ENCODE measurements around the gene MXD3. TPM values are rescaled to one million over a fixed set of nuclear protein-coding genes. Genes with fewer than 3 reads are reported as not detected.
A peak's percentile ranks its signal among the peaks of the same experiment; 100 is the strongest.
"Not testable (repeated sequence)": the region's sequence is repeated elsewhere in the genome, so short reads cannot be mapped to it uniquely, and the experiment has no call there.

Gene MXD3
- total RNA-seq, 1 donor from 2014 or later, result 18.4 TPM

DNA sequence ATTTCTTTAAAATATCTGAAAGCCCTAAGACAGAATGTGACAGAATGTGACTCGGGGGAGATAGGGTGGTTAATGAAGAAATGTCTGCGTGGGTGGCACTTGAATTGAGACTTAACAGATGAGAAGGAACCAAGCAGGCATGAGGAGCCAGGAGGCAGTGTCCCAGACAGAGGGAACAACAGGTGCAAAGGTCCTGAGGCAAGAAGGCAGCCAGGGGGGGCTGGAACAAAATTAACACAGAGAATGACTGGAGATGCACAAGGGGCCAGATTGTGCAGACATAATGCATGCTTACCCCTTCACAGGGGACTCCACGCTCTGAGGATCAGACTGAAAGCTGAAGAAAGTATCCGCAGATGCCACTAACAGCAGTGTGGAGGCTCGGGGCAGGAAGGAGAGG, 38.1 kb upstream of the MXD3 start:
- Mint-ChIP-seq H3K36me3 (peaks cover 7% of the 10 kb centered on the region), H3K27me3 (ENCODE audit: low read depth) (peaks cover 6% of the 10 kb centered on the region), H3K9me3 (peaks cover 4% of the 10 kb centered on the region), H3K4me3 (peak overlapping the region; percentile 100), H3K4me1 (peaks cover 27% of the 10 kb centered on the region), H3K27ac (peak overlapping the region; percentile 50)
- no peak for DNase-seq (ENCODE audit: low spot score in 2 of 2, unreplicated experiment in 2 of 2)
- TF ChIP-seq, protein P1, sequence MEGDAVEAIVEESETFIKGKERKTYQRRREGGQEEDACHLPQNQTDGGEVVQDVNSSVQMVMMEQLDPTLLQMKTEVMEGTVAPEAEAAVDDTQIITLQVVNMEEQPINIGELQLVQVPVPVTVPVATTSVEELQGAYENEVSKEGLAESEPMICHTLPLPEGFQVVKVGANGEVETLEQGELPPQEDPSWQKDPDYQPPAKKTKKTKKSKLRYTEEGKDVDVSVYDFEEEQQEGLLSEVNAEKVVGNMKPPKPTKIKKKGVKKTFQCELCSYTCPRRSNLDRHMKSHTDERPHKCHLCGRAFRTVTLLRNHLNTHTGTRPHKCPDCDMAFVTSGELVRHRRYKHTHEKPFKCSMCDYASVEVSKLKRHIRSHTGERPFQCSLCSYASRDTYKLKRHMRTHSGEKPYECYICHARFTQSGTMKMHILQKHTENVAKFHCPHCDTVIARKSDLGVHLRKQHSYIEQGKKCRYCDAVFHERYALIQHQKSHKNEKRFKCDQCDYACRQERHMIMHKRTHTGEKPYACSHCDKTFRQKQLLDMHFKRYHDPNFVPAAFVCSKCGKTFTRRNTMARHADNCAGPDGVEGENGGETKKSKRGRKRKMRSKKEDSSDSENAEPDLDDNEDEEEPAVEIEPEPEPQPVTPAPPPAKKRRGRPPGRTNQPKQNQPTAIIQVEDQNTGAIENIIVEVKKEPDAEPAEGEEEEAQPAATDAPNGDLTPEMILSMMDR (IDR thresholded peaks at IDR 0.05; ENCODE audit: unreplicated experiment), result no peak

DNA sequence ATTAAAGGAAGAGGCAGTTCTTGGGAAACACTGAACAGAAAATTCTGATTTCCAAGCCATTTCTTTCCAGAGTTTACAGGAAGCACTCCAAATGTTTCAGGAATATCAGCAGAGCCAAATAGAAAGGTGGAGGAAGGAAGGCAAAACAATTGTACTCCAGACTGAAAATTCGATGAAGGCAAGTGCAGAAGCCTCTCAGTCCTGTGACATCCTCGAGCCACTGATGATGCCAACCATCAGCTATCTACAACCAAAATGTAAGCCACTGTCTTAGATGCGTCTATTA, 37.6 kb upstream of the MXD3 start:
- H3K36me3 Mint-ChIP-seq, result peaks cover 7% of the 10 kb centered on the region
- H3K4me3 Mint-ChIP-seq, result peak overlapping the region; percentile 100
- H3K9me3 Mint-ChIP-seq, result no peaks in the 10 kb centered on the region
- peaks cover 27% of the 10 kb centered on the region for H3K4me1 Mint-ChIP-seq
- TF ChIP-seq, protein P1 (IDR thresholded peaks at IDR 0.05; ENCODE audit: unreplicated experiment), result no peak
- H3K27ac Mint-ChIP-seq, result no peak overlapping the region
- H3K27me3 Mint-ChIP-seq (ENCODE audit: low read depth), result peaks cover 2% of the 10 kb centered on the region
- DNase-seq (ENCODE audit: low spot score in 2 of 2, unreplicated experiment in 2 of 2), result no peak

DNA sequence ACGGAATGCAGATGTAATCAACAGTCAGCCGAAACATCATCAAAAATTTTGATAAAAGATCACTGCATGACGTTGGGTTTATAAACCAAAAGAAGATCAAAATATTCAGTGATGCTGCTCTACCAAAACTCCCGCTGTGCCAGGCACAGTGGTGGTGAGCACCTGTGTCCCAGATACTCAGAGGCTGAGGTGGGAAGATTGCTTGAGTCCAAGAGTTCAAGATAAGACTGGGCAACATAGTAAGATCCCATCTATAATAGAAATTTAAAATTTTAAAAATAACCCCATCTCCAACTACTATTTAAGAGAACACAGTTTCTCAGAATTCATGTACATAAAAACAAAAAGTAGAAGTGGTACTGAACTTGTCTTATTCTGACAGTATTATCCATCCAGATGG, 36.0 kb upstream of the MXD3 start:
- peaks cover 27% of the 10 kb centered on the region for H3K4me1 Mint-ChIP-seq
- TF ChIP-seq, protein P1 (IDR thresholded peaks at IDR 0.05; ENCODE audit: unreplicated experiment), result no peak
- no peaks in the 10 kb centered on the region for H3K9me3 Mint-ChIP-seq
- DNase-seq (ENCODE audit: low spot score in 2 of 2, unreplicated experiment in 2 of 2), result no peak
- H3K27ac Mint-ChIP-seq, result no peak overlapping the region
- H3K4me3 Mint-ChIP-seq, result no peak overlapping the region
- H3K27me3 Mint-ChIP-seq (ENCODE audit: low read depth), result no peaks in the 10 kb centered on the region
- H3K36me3 Mint-ChIP-seq, result peaks cover 11% of the 10 kb centered on the region

DNA sequence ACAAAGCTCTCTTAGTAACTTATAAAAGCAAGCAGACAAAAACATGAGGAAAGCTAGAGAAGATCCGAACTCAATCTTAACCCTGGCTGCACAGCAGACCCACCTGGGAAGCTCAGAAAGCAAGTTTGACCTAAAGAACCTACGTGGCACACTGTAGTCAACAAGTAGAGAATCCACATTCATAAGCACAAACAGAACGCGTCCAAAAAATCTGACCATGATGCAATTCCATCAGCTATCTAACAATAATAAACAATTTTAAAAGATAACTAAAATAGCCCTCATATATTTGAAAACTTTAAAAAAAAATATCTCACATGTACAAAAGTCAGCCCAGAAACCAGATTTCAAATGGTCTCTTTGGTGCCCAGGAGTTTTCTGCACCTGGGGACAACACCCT, 35.1 kb upstream of the MXD3 start:
- no peak overlapping the region for H3K4me3 Mint-ChIP-seq
- TF ChIP-seq, protein P1 (IDR thresholded peaks at IDR 0.05; ENCODE audit: unreplicated experiment), result no peak
- H3K4me1 Mint-ChIP-seq, result peaks cover 24% of the 10 kb centered on the region
- H3K36me3 Mint-ChIP-seq, result peaks cover 12% of the 10 kb centered on the region
- H3K27ac Mint-ChIP-seq, result no peak overlapping the region
- no peaks in the 10 kb centered on the region for H3K9me3 Mint-ChIP-seq
- H3K27me3 Mint-ChIP-seq (ENCODE audit: low read depth), result no peaks in the 10 kb centered on the region
- no peak for DNase-seq (ENCODE audit: low spot score in 2 of 2, unreplicated experiment in 2 of 2)

DNA sequence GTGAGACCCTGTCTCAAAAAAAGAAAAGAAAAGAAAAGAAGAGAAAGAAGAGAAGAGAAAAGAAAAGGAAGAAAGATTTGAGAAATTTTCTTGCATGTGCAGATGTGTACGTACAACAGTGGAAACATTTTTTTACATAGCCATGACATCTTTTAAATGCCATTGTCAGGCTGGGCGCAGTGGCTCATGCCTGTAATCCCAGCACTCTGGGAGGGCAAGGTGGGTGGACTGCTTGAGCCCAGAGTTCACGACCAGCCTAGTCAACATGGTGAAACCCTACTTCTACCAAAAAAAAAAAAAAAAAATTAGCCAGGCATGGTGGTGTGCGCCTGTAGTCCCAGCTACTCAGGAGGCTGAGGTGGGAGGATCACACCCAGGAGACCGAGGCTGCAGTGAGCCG, 33.2 kb upstream of the MXD3 start:
- no peak overlapping the region for H3K4me3 Mint-ChIP-seq
- peaks cover 12% of the 10 kb centered on the region for H3K4me1 Mint-ChIP-seq
- H3K9me3 Mint-ChIP-seq, result no peaks in the 10 kb centered on the region
- H3K27ac Mint-ChIP-seq, result no peak overlapping the region
- H3K27me3 Mint-ChIP-seq (ENCODE audit: low read depth), result no peaks in the 10 kb centered on the region
- peaks cover 21% of the 10 kb centered on the region for H3K36me3 Mint-ChIP-seq
- TF ChIP-seq, protein P1 (IDR thresholded peaks at IDR 0.05; ENCODE audit: unreplicated experiment), result no peak
- no peak for DNase-seq (ENCODE audit: low spot score in 2 of 2, unreplicated experiment in 2 of 2)

DNA sequence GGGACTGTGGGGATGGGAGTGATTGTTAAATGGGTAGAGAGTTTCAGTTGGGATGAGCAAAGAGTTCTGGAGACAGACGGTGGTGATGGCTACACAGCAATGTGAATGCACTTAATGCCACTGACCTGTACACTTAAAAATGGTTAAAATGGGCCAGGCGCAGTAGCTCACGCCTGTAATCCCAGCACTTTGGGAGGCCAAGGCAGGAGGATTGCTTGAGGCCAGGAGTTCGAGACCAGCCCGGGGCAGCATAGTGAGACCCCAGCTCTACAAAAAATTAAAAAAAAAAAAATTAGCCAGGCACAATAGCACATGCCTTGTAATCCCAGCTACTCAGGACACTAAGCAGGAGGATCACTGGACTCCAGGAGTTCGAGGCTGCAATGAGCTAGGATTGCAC, 32.1 kb upstream of the MXD3 start:
- H3K9me3 Mint-ChIP-seq, result no peaks in the 10 kb centered on the region
- H3K4me1 Mint-ChIP-seq, result peaks cover 2% of the 10 kb centered on the region
- H3K4me3 Mint-ChIP-seq, result no peak overlapping the region
- peaks cover 22% of the 10 kb centered on the region for H3K36me3 Mint-ChIP-seq
- TF ChIP-seq, protein P1 (IDR thresholded peaks at IDR 0.05; ENCODE audit: unreplicated experiment), result no peak
- DNase-seq (ENCODE audit: low spot score in 2 of 2, unreplicated experiment in 2 of 2), result no peak
- no peaks in the 10 kb centered on the region for H3K27me3 Mint-ChIP-seq (ENCODE audit: low read depth)
- H3K27ac Mint-ChIP-seq, result no peak overlapping the region

DNA sequence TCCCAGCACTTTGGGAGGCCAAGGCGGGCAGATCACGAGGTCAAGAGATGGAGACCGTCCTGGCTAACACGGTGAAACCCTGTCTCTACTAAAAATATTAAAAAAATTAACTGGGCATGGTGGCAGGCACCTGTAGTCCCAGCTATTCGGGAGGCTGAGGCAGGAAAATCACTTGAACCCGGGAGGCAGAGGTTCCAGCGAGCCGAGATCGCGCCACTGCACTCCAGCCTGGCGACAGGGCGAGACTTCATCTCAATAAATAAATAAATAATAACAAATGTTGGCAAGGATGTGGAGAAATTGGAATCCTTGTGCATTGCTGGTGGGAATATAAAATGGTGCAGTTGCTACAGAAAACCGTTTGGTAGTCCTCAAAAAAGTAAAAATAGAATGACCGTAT, 31.3 kb upstream of the MXD3 start:
- not testable (repeated sequence) for H3K27ac Mint-ChIP-seq; H3K4me3 Mint-ChIP-seq; H3K27me3 Mint-ChIP-seq (ENCODE audit: low read depth); H3K9me3 Mint-ChIP-seq; DNase-seq (ENCODE audit: low spot score in 2 of 2, unreplicated experiment in 2 of 2); H3K4me1 Mint-ChIP-seq
- peaks cover 22% of the 10 kb centered on the region for H3K36me3 Mint-ChIP-seq

Measured in mesothelial cell of epicardium (in vitro differentiated cells).